GM12878 (cell line): ENCODE data around the gene PITPNC1. TPM values are rescaled to one million over a fixed set of nuclear protein-coding genes. Genes with fewer than 3 reads are reported as not detected.

ENCODE experiments used
- ATAC-seq: fragments of 200-7000 bp; cut with Tn5 transposase; 3 replicates; pipeline ENCODE4 v1.9.1; 2020; ENCODE audit warnings: mild to moderate bottlenecking, moderate library complexity
- BruUV-seq: library from RNA; stranded (reverse); fragments of 400-500 nt; replicated peaks from 2 replicates; lab custom pipeline; 2021; lab: Mats Ljungman, UMichigan
- CTCF ChIA-PET: fragments of 300-600 bp; sonication (Branson Sonifier 250); formaldehyde crosslinking; extraction: SDS; loops from one replicate; lab custom pipeline; 2021; ENCODE audit warnings: inconsistent platforms; lab: Yijun Ruan, JAX
- POLR2A ChIA-PET: fragments of 350-600 bp; formaldehyde crosslinking; extraction: SDS; loops from one replicate; lab custom pipeline; 2021; ENCODE audit warnings: inconsistent platforms; lab: Charles Lee
- RAD21 ChIA-PET: fragments of 300-600 bp; sonication (Branson Sonifier 250); formaldehyde crosslinking; loops from one replicate; lab custom pipeline; 2023; ENCODE audit warnings: antibody characterized with exemption; ENCODE audit not compliant: unreplicated experiment; lab: Charles Lee
- SMC1A ChIA-PET: fragments of 300-600 bp; sonication (Branson Sonifier 250); formaldehyde crosslinking; loops from one replicate; lab custom pipeline; 2023; ENCODE audit not compliant: unreplicated experiment, uncharacterized antibody; lab: Charles Lee
- DNase-seq: peaks from one replicate; pipeline ENCODE4 v3.0.0-alpha.2; 2011; ENCODE audit warnings: low read depth, low spot score
- FAIRE-seq: peaks from 3 replicates; lab custom pipeline; 2011; peaks lifted over from hg19 to GRCh38; lab: Jason Lieb, UNC
- H2AFZ ChIP-seq: 2 replicates; pipeline ENCODE4 v1.6.0; 2011; ENCODE audit warnings: low read depth, low read length, control low read depth; ENCODE audit not compliant: control insufficient read depth
- H3K27ac ChIP-seq: 2 replicates; pipeline ENCODE4 v1.5.1; 2011; ENCODE audit warnings: control low read depth; ENCODE audit not compliant: control insufficient read depth, insufficient read depth
- H3K27me3 ChIP-seq, 2 experiments: replicated peaks in 1 of 2; 2 replicates each; pipeline versions ENCODE4 v1.6.0 to v1.6.1; 2011; ENCODE audit warnings: low read length in 1 of 2; ENCODE audit not compliant: control insufficient read depth in 2 of 2, insufficient read depth in 2 of 2
- H3K36me3 ChIP-seq, 2 experiments: 2 replicates each; pipeline ENCODE4 v1.5.1; 2011; ENCODE audit warnings: low read length in 1 of 2; ENCODE audit not compliant: control insufficient read depth in 2 of 2, insufficient read depth in 2 of 2
- H3K4me1 ChIP-seq: 2 replicates; pipeline ENCODE4 v1.6.1; 2011; ENCODE audit warnings: mild to moderate bottlenecking, low read length, moderate library complexity, mixed read lengths; ENCODE audit not compliant: control insufficient read depth, insufficient read depth
- H3K4me2 ChIP-seq: 2 replicates; pipeline ENCODE4 v1.6.0; 2011; ENCODE audit warnings: control low read depth; ENCODE audit not compliant: control insufficient read depth, insufficient read depth
- H3K4me3 ChIP-seq: fragments of 200-600 bp; sonication (generic); 2 replicates; pipeline ENCODE4 v1.5.1; 2016
- H3K79me2 ChIP-seq: 2 replicates; pipeline ENCODE4 v1.6.0; 2011; ENCODE audit warnings: low read length; ENCODE audit not compliant: control insufficient read depth, insufficient read depth
- H3K9ac ChIP-seq: 2 replicates; pipeline ENCODE4 v1.8.0; 2011; ENCODE audit warnings: low read length, control low read depth, mixed read lengths; ENCODE audit not compliant: control insufficient read depth, insufficient read depth
- H3K9me3 ChIP-seq: replicated peaks from 3 replicates; pipeline ENCODE4 v1.5.1; 2011; ENCODE audit warnings: mild to moderate bottlenecking, low read length; ENCODE audit not compliant: control insufficient read depth, insufficient read depth
- H4K20me1 ChIP-seq: 2 replicates; pipeline ENCODE4 v1.6.0; 2011; ENCODE audit not compliant: control insufficient read depth, insufficient read depth
- BACH1 ChIP-seq: fragments of 450-650 bp; IDR thresholded peaks from 2 replicates; pipeline ENCODE4 v1.6.1; 2017; ENCODE audit warnings: mild to moderate bottlenecking, borderline replicate concordance
- CBX5 ChIP-seq: sonication (generic); IDR thresholded peaks from 2 replicates; pipeline ENCODE4 v1.6.1; 2016; ENCODE audit warnings: low read depth, moderate library complexity, mild to moderate bottlenecking, inconsistent platforms
- CREM ChIP-seq: IDR thresholded peaks from 2 replicates; pipeline ENCODE4 v1.6.1; 2014; ENCODE audit warnings: antibody characterized with exemption, low read depth
- FOXK2 ChIP-seq: fragments of 450-650 bp; IDR thresholded peaks from 2 replicates; pipeline ENCODE4 v1.6.1; 2017; ENCODE audit warnings: mild to moderate bottlenecking, moderate library complexity
- HCFC1 ChIP-seq: fragments of 150-350 bp; IDR thresholded peaks from 2 replicates; pipeline ENCODE4 v1.6.1; 2014; ENCODE audit warnings: low read length
- JUNB ChIP-seq: IDR thresholded peaks from 2 replicates; pipeline ENCODE4 v1.6.1; 2016; ENCODE audit warnings: antibody characterized with exemption, mild to moderate bottlenecking
- MEF2A ChIP-seq: IDR thresholded peaks from 2 replicates; pipeline ENCODE4 v1.6.1; 2011; ENCODE audit warnings: low read depth, mild to moderate bottlenecking, low read length, moderate library complexity; ENCODE audit not compliant: insufficient read depth
- MEF2B ChIP-seq: fragments of 450-650 bp; IDR thresholded peaks from 2 replicates; pipeline ENCODE4 v1.6.1; 2018; ENCODE audit warnings: mild to moderate bottlenecking, moderate library complexity; ENCODE audit not compliant: partially characterized antibody, poor library complexity, severe bottlenecking
- NFIC ChIP-seq: IDR thresholded peaks from 2 replicates; pipeline ENCODE4 v1.6.1; 2012; ENCODE audit warnings: low read depth, mild to moderate bottlenecking, inconsistent platforms, low read length, moderate library complexity
- POLR2A ChIP-seq: IDR thresholded peaks from 2 replicates; pipeline ENCODE4 v1.6.1; 2011; ENCODE audit warnings: low read depth, mild to moderate bottlenecking, low read length
- RUNX3 ChIP-seq: IDR thresholded peaks from 2 replicates; pipeline ENCODE4 v1.6.1; 2012; ENCODE audit warnings: low read length, inconsistent platforms
- SPI1 ChIP-seq: IDR thresholded peaks from 2 replicates; pipeline ENCODE4 v1.6.1; 2011; ENCODE audit warnings: low read depth, mild to moderate bottlenecking, low read length, moderate library complexity, borderline replicate concordance; ENCODE audit not compliant: insufficient read depth
- TARDBP ChIP-seq: IDR thresholded peaks from 2 replicates; pipeline ENCODE4 v1.6.1; 2016; ENCODE audit warnings: borderline replicate concordance
- TBL1XR1 ChIP-seq: IDR thresholded peaks from 2 replicates; pipeline ENCODE4 v1.6.1; 2012; ENCODE audit warnings: low read depth, low read length, improper control_type of control experiment
- ZBED1 ChIP-seq: IDR thresholded peaks from 2 replicates; pipeline ENCODE4 v1.6.1; 2016; ENCODE audit warnings: borderline replicate concordance
- WGBS: methylation state at CpG from one replicate; pipeline ENCODE4 v1.1.6; 2016; ENCODE audit warnings: low lambda C conversion rate; ENCODE audit not compliant: insufficient replicate concordance, insufficient coverage; ENCODE audit errors: missing lambda C conversion rate; 5-methylcytosine and 5-hydroxymethylcytosine counted together
- in situ Hi-C: fragments of 300-500 bp; cut with MboI; formaldehyde crosslinking; loops from 9 replicates; pipeline ENCODE4 v1.14.3; 2018; ENCODE audit warnings: mixed read lengths
- intact Hi-C: fragments of 100-400 bp; cut with micrococcal nuclease; formaldehyde crosslinking; loops from one replicate; pipeline ENCODE4 v1.14.2; 2022; ENCODE audit not compliant: unreplicated experiment
- polyA plus RNA-seq, 11 experiments: library from polyadenylated mRNA; depleted of rRNA in 4 of 11; unstranded in 6 of 11; stranded (reverse) in 5 of 11; fragments of >200 nt; fragmentation: Nextera tagmentation in 4 of 11; fragmentation: Illumina TruSeq in 1 of 11; extraction: Ambion mirVana in 4 of 11; extraction: Trizol in 1 of 11; gene quantifications; 1 replicate in 1 of 11; 2 replicates in 10 of 11; pipeline versions ENCODE4 v1.2.1 to v1.2.3, GENCODE V29; 2011 to 2016; ENCODE audit warnings: inconsistent platforms in 2 of 11, missing spikeins in 2 of 11, low read depth in 1 of 11
- total RNA-seq, 4 experiments: library from RNA; depleted of rRNA in 3 of 4; stranded (reverse); fragments of >200 nt in 3 of 4; fragmentation: Illumina TruSeq in 1 of 4; extraction: Trizol in 1 of 4; gene quantifications; 2 replicates each; pipeline versions ENCODE4 v1.2.1 to v1.2.3, GENCODE V29; 2013 to 2021
- TF ChIP-seq, protein P1 (sequence below): fragments of 450-650 bp; IDR thresholded peaks from 2 replicates; pipeline ENCODE4 v1.6.1; 2017; ENCODE audit warnings: mild to moderate bottlenecking, low read depth, inconsistent platforms; ENCODE audit not compliant: poor library complexity, severe bottlenecking
- TF ChIP-seq, protein P2 (sequence below): IDR thresholded peaks from 2 replicates; pipeline ENCODE4 v1.6.1; 2012; ENCODE audit warnings: low read depth, low read length, improper control_type of control experiment
- TF ChIP-seq, protein P3 (sequence below): fragments of 450-650 bp; formaldehyde crosslinking; IDR thresholded peaks from 2 replicates; pipeline ENCODE4 v1.4.0; 2020; ENCODE audit warnings: mild to moderate bottlenecking, moderate library complexity

PITPNC1 gene
- total and polyA plus RNA-seq, 10 of the 15 experiments (the other 5 are each of a cell fraction or from before 2014, with no cell fraction given) = 12.2 to 62.4 (median 47.3) TPM

DNA sequence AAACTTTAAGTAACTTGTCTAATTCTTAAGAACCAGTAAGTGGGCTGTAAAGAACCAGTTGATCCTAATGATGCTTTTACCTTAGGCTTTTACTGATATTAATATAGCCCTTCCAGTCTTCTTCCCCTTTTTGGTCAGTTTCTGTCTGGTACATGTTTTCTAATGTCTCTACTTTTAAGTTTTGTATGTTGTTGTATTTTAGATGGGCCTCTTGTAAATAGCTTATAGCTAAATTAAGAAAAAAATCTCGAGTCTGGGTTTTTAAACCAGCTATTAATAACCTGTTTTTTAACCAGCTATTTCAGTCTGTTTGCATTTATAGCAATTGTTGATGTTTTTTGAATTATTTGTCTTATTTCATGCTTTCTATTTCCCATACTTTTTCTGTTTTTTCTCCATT, 79.0 kb downstream of the PITPNC1 start:
- H3K4me3 ChIP-seq = peak overlapping the region; percentile 4; the same call in 1 of the 2 replicates
- peak overlapping the region; percentile 35; the same call in 1 of the 2 replicates for H3K27ac ChIP-seq
- in situ Hi-C loops = no loop called here
- BruUV-seq = no TSS peak
- DNase-seq (no peak), FAIRE-seq (peak; percentile 80)
- H3K36me3 ChIP-seq = peaks cover 0 to 1% of the 10 kb centered on the region in 2 experiments; a peak in 1 of 4 replicates
- ChIA-PET CTCF (interaction anchor here (0.6 to 2.5 kb wide), 10 partner anchors 11 to 124 kb away, joined by 3 to 13 read pairs (median 4); no protein-coding TSS in a partner anchor), SMC1A (interaction anchor here (0.6 to 2.5 kb wide), 10 partner anchors 9 to 261 kb away, joined by 3 to 12 read pairs (median 3); partner anchors contain the start of gene NOL11), POLR2A (interaction anchor here (0.6 kb wide), 1 partner anchor 744 kb away, joined by 3 read pairs; no protein-coding TSS in a partner anchor), RAD21 (interaction anchor here (0.6 to 1.7 kb wide), 5 partner anchors 10 to 231 kb away, joined by 3 to 4 read pairs (median 3); no protein-coding TSS in a partner anchor)
- no peaks in the 10 kb centered on the region for H4K20me1 ChIP-seq
- peaks cover 34% of the 10 kb centered on the region for H3K4me1 ChIP-seq
- H3K9ac ChIP-seq = no peak overlapping the region
- WGBS = 0% methylated on average over 1 of the region's 1 CpG
- H3K4me2 ChIP-seq = peak overlapping the region; percentile 41
- peaks cover 33% of the 10 kb centered on the region for H3K79me2 ChIP-seq
- peaks cover 9% of the 10 kb centered on the region; the same call in 2 of the 3 replicates for H3K9me3 ChIP-seq
- TF ChIP-seq JUNB (peak; percentile 55; the same call in 1 of the 2 replicates), CBX5 (0 out of 2 replicates have a peak, but pooled peaks have one; percentile 20), RUNX3 (peak; percentile 20; the same call in 1 of the 2 replicates), NFIC (peak; percentile 48; the same call in 1 of the 2 replicates), CREM (no peak), POLR2A (no peak), TARDBP (no peak), FOXK2 (no peak), MEF2A (peak; percentile 87), MEF2B (peak; percentile 57), BACH1 (no peak), HCFC1 (no peak), SPI1 (peak; percentile 15; the same call in 1 of the 2 replicates), TBL1XR1 (peak; percentile 87; the same call in 1 of the 2 replicates), ZBED1 (0 out of 2 replicates have a peak, but pooled peaks have one; percentile 17)
- TF ChIP-seq, protein P1, sequence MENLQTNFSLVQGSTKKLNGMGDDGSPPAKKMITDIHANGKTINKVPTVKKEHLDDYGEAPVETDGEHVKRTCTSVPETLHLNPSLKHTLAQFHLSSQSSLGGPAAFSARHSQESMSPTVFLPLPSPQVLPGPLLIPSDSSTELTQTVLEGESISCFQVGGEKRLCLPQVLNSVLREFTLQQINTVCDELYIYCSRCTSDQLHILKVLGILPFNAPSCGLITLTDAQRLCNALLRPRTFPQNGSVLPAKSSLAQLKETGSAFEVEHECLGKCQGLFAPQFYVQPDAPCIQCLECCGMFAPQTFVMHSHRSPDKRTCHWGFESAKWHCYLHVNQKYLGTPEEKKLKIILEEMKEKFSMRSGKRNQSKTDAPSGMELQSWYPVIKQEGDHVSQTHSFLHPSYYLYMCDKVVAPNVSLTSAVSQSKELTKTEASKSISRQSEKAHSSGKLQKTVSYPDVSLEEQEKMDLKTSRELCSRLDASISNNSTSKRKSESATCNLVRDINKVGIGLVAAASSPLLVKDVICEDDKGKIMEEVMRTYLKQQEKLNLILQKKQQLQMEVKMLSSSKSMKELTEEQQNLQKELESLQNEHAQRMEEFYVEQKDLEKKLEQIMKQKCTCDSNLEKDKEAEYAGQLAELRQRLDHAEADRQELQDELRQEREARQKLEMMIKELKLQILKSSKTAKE = peak; percentile 56
- TF ChIP-seq, protein P2, sequence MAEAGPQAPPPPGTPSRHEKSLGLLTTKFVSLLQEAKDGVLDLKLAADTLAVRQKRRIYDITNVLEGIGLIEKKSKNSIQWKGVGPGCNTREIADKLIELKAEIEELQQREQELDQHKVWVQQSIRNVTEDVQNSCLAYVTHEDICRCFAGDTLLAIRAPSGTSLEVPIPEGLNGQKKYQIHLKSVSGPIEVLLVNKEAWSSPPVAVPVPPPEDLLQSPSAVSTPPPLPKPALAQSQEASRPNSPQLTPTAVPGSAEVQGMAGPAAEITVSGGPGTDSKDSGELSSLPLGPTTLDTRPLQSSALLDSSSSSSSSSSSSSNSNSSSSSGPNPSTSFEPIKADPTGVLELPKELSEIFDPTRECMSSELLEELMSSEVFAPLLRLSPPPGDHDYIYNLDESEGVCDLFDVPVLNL = no peak
- TF ChIP-seq, protein P3, sequence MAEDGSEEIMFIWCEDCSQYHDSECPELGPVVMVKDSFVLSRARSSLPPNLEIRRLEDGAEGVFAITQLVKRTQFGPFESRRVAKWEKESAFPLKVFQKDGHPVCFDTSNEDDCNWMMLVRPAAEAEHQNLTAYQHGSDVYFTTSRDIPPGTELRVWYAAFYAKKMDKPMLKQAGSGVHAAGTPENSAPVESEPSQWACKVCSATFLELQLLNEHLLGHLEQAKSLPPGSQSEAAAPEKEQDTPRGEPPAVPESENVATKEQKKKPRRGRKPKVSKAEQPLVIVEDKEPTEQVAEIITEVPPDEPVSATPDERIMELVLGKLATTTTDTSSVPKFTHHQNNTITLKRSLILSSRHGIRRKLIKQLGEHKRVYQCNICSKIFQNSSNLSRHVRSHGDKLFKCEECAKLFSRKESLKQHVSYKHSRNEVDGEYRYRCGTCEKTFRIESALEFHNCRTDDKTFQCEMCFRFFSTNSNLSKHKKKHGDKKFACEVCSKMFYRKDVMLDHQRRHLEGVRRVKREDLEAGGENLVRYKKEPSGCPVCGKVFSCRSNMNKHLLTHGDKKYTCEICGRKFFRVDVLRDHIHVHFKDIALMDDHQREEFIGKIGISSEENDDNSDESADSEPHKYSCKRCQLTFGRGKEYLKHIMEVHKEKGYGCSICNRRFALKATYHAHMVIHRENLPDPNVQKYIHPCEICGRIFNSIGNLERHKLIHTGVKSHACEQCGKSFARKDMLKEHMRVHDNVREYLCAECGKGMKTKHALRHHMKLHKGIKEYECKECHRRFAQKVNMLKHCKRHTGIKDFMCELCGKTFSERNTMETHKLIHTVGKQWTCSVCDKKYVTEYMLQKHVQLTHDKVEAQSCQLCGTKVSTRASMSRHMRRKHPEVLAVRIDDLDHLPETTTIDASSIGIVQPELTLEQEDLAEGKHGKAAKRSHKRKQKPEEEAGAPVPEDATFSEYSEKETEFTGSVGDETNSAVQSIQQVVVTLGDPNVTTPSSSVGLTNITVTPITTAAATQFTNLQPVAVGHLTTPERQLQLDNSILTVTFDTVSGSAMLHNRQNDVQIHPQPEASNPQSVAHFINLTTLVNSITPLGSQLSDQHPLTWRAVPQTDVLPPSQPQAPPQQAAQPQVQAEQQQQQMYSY (CRISPR knock-in tag) = no peak
- TF ChIP-seq, all 136 proteins: peak for 10
- H2AFZ ChIP-seq = no peak overlapping the region
- ATAC-seq = peak; percentile 63
- H3K27me3 ChIP-seq = no peaks in the 10 kb centered on the region
- intact Hi-C loops = no loop called here
